ENCODE measurements around the gene CLPSL2. TPM values are rescaled to one million over a fixed set of nuclear protein-coding genes. Genes with fewer than 3 reads are reported as not detected.

Gene CLPSL2
- total RNA-seq, 1 experiment from 2014 or later = 3.4 TPM

GRCh38 chr6:35798706-35799105, 22.3 kb downstream of the CLPSL2 start (continued):
- no peak for TF ChIP-seq ZBTB43 (CRISPR knock-in tag; IDR thresholded peaks at IDR 0.05)
- no peak for TF ChIP-seq ZNF425 (CRISPR knock-in tag; conservative IDR thresholded peaks at IDR 0.05)
- no peak for TF ChIP-seq NR2C2 (CRISPR knock-in tag; IDR thresholded peaks at IDR 0.05)
- no peak for TF ChIP-seq ATF6 (CRISPR knock-in tag; IDR thresholded peaks at IDR 0.05)
- TF ChIP-seq IRF1 (CRISPR knock-in tag; IDR thresholded peaks at IDR 0.05) = no peak
- no peak for TF ChIP-seq FOXP4 (CRISPR knock-in tag; IDR thresholded peaks at IDR 0.05)

- H3K4me3 Mint-ChIP-seq = no peak overlapping the region
- H3K27me3 Mint-ChIP-seq (ENCODE audit: low read depth) = peaks cover 4% of the 10 kb centered on the region
- no peak overlapping the region for H3K27ac Mint-ChIP-seq
- no peaks in the 10 kb centered on the region for H3K36me3 Mint-ChIP-seq
- H3K9me3 Mint-ChIP-seq = no peaks in the 10 kb centered on the region
- ATAC-seq (no peak), DNase-seq (ENCODE audit: low spot score) (no peak)
- ChIA-PET CTCF (no interaction called here), POLR2A (no interaction called here)
- no peak for TF ChIP-seq MLX (CRISPR knock-in tag; IDR thresholded peaks at IDR 0.05)
- TF ChIP-seq MXD4 (CRISPR knock-in tag; IDR thresholded peaks at IDR 0.05; ENCODE audit: borderline replicate concordance) = no peak
- H3K4me1 Mint-ChIP-seq = peaks cover 26% of the 10 kb centered on the region
Observed at GRCh38 chr6:35801148-35801547, 24.8 kb downstream of the CLPSL2 start.

- no peak within 1 kb of the TSS for H3K27ac Mint-ChIP-seq
- DNase-seq (ENCODE audit: low spot score) (peak; percentile 84), ATAC-seq (peak; percentile 95)
- peak within 1 kb of the TSS; percentile 71 for H3K4me3 Mint-ChIP-seq
- CTCF ChIA-PET = interaction anchor here (1.0 to 1.3 kb wide), 4 partner anchors 11 to 65 kb away, joined by 3 to 8 read pairs (median 3); no protein-coding TSS in a partner anchor
- peaks cover 20% of the 10 kb centered on the region for H3K4me1 Mint-ChIP-seq
- H3K27me3 Mint-ChIP-seq (ENCODE audit: low read depth) = peaks cover 4% of the 10 kb centered on the region
- no peaks in the 10 kb centered on the region for H3K9me3 Mint-ChIP-seq
- H3K36me3 Mint-ChIP-seq = no peaks in the 10 kb centered on the region
- POLR2A ChIA-PET = no interaction called here
- TF ChIP-seq ZNF281 (CRISPR knock-in tag; IDR thresholded peaks at IDR 0.05) (peak; percentile 95), ZNF396 (CRISPR knock-in tag; IDR thresholded peaks at IDR 0.05; ENCODE audit: borderline replicate concordance) (no peak), ZNF263 (CRISPR knock-in tag; IDR thresholded peaks at IDR 0.05; ENCODE audit: low read depth) (no peak), IRF1 (CRISPR knock-in tag; IDR thresholded peaks at IDR 0.05) (peak; percentile 81), FOXJ3 (CRISPR knock-in tag; IDR thresholded peaks at IDR 0.05; ENCODE audit: borderline replicate concordance) (no peak), ATF3 (CRISPR knock-in tag; conservative IDR thresholded peaks at IDR 0.05) (no peak), ZNF512 (CRISPR knock-in tag; IDR thresholded peaks at IDR 0.05; ENCODE audit: borderline replicate concordance) (peak; percentile 71; the same call in 1 of the 2 replicates), NFATC4 (CRISPR knock-in tag; IDR thresholded peaks at IDR 0.05) (no peak), HMGA2 (CRISPR knock-in tag; IDR thresholded peaks at IDR 0.05) (no peak)
Observed at GRCh38 chr6:35804996-35805736, 28.8 kb downstream of the CLPSL2 start, which contains the start of gene LHFPL5. Gene LHFPL5, plus strand, starts transcription at chr6:35805352. Its CDS starts 319 bp downstream, at chr6:35805671.
